Measurements from ENCODE around the gene LRRC49. TPM values are rescaled to one million over a fixed set of nuclear protein-coding genes. Genes with fewer than 3 reads are reported as not detected.
"Not testable (repeated sequence)": the region's sequence is repeated elsewhere in the genome, so short reads cannot be mapped to it uniquely, and the experiment has no call there.

LRRC49 gene
- total RNA-seq, 2 experiments from 2014 or later: not detected

DNA sequence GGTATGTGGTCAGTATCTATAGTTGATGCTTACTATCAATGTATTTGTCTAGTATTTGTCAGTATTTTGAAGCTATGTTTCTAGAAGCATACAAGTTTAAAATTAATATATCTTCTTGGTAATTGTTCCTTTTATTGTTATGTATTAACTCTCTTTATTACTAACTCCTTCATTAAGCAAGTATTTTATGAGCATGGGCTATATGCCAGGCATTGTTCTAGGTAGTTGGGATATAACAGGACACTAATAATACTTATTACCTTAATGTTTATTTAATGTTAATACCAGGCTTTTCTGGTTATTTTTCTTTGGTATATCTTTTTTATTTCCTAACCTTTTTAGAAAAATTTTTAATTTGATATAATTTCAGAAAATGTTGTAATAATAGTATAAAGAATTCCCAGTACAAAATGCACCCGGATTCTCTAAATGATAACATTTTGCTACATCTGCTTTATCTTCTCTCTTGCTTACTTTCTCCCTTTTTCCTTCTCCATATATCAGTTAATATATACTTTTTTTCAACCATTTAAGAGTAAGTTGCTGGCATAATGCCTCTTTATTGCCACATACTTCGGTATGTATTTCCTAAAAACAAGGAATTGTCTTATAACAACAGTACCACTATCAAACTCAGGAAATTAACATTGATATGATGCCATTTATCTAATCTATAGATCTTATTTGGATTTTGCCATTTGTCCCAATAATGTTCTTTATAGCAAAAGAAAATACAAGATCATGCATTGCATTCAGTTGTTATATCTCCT is 30.9 kb downstream of the LRRC49 start:
- Histone ChIP-seq H3K36me3 (ENCODE audit: insufficient read depth, low read length) (no peaks in the 10 kb centered on the region), H3K9me3 (ENCODE audit: low read length) (no peaks in the 10 kb centered on the region), H3K27ac (ENCODE audit: low read depth, low read length, poor library complexity, severe bottlenecking) (no peak overlapping the region), H3K79me2 (ENCODE audit: insufficient read depth, low read depth, low read length) (no peaks in the 10 kb centered on the region), H3K4me2 (ENCODE audit: low read length) (no peak overlapping the region), H3K4me3 (ENCODE audit: low read depth, low read length, poor library complexity, severe bottlenecking) (no peak overlapping the region), H3K9me2 (ENCODE audit: insufficient read depth, low read length) (no peaks in the 10 kb centered on the region), H2AFZ (ENCODE audit: low read length) (no peak overlapping the region), H4K20me1 (ENCODE audit: insufficient read depth, low read length) (no peaks in the 10 kb centered on the region), H3K4me1 (ENCODE audit: insufficient read depth, low read length, poor library complexity, severe bottlenecking) (no peaks in the 10 kb centered on the region)
- ChIA-PET CTCF (ENCODE audit: unreplicated experiment) (no interaction called here), POLR2A (no interaction called here)
- TF ChIP-seq EZH2phosphoT487 (IDR thresholded peaks at IDR 0.05; ENCODE audit: borderline replicate concordance, low read depth, low read length): no peak
- TF ChIP-seq, protein P1, sequence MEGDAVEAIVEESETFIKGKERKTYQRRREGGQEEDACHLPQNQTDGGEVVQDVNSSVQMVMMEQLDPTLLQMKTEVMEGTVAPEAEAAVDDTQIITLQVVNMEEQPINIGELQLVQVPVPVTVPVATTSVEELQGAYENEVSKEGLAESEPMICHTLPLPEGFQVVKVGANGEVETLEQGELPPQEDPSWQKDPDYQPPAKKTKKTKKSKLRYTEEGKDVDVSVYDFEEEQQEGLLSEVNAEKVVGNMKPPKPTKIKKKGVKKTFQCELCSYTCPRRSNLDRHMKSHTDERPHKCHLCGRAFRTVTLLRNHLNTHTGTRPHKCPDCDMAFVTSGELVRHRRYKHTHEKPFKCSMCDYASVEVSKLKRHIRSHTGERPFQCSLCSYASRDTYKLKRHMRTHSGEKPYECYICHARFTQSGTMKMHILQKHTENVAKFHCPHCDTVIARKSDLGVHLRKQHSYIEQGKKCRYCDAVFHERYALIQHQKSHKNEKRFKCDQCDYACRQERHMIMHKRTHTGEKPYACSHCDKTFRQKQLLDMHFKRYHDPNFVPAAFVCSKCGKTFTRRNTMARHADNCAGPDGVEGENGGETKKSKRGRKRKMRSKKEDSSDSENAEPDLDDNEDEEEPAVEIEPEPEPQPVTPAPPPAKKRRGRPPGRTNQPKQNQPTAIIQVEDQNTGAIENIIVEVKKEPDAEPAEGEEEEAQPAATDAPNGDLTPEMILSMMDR (conservative IDR thresholded peaks at IDR 0.05; ENCODE audit: low read length): no peak
- DNase-seq (ENCODE audit: low spot score): no peak
- no TSS peak for BruUV-seq (replicated peaks)
- intact Hi-C loops (cut with micrococcal nuclease; ENCODE audit: unreplicated experiment): no loop called here

DNA sequence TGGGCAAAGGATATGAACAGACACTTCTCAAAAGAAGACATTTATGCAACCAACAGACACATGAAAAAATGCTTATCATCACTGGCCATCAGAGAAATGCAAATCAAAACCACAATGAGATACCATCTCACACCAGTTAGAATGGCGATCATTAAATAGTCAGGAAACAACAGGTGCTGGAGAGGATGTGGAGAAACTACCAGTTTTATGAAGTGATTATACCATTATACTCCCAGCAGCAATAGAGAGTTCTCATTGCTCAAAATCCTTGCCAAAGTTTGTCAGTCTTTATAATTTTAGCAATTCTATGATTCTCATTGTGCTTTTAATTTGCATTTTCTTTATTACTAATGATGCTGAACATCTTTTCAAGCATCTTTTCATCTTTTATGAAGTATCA is 34.3 kb downstream of the LRRC49 start:
- H3K79me2 ChIP-seq (ENCODE audit: insufficient read depth, low read depth, low read length); CTCF ChIA-PET (ENCODE audit: unreplicated experiment); H3K4me2 ChIP-seq (ENCODE audit: low read length); H3K9me2 ChIP-seq (ENCODE audit: insufficient read depth, low read length); H4K20me1 ChIP-seq (ENCODE audit: insufficient read depth, low read length); DNase-seq (ENCODE audit: low spot score); POLR2A ChIA-PET; intact Hi-C loops (cut with micrococcal nuclease; ENCODE audit: unreplicated experiment); H3K4me1 ChIP-seq (ENCODE audit: insufficient read depth, low read length, poor library complexity, severe bottlenecking); BruUV-seq (replicated peaks); H3K27ac ChIP-seq (ENCODE audit: low read depth, low read length, poor library complexity, severe bottlenecking); H2AFZ ChIP-seq (ENCODE audit: low read length); H3K4me3 ChIP-seq (ENCODE audit: low read depth, low read length, poor library complexity, severe bottlenecking); H3K9me3 ChIP-seq (ENCODE audit: low read length); H3K36me3 ChIP-seq (ENCODE audit: insufficient read depth, low read length): not testable (repeated sequence)

DNA sequence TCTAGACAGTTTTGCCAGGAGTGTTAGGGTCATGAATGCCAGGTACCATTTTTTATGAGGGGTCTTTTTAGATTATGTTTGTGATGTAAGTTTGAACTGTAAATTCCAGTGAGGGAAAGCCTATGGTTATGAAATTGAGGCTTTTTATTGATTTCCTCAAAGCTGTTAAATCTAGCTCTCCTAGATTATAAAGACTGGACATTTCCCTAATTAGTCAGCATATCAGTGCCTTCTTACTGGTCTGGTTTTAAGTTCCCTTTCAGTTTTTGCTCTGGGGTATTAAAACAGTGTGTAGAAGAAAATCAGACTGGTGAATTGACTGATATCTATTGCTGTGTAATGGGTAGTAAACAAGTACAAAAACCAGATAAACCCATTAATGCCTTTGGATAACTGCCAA is 39.2 kb downstream of the LRRC49 start:
- POLR2A ChIA-PET: no interaction called here
- Histone ChIP-seq H3K4me1 (ENCODE audit: insufficient read depth, low read length, poor library complexity, severe bottlenecking) (no peaks in the 10 kb centered on the region), H4K20me1 (ENCODE audit: insufficient read depth, low read length) (no peaks in the 10 kb centered on the region), H3K9me2 (ENCODE audit: insufficient read depth, low read length) (no peaks in the 10 kb centered on the region), H3K27ac (ENCODE audit: low read depth, low read length, poor library complexity, severe bottlenecking) (no peak overlapping the region), H3K9me3 (ENCODE audit: low read length) (no peaks in the 10 kb centered on the region), H3K79me2 (ENCODE audit: insufficient read depth, low read depth, low read length) (no peaks in the 10 kb centered on the region), H3K4me3 (ENCODE audit: low read depth, low read length, poor library complexity, severe bottlenecking) (no peak overlapping the region), H3K4me2 (ENCODE audit: low read length) (no peak overlapping the region), H2AFZ (ENCODE audit: low read length) (no peak overlapping the region), H3K36me3 (ENCODE audit: insufficient read depth, low read length) (no peaks in the 10 kb centered on the region)
- BruUV-seq (replicated peaks): no TSS peak
- intact Hi-C loops (cut with micrococcal nuclease; ENCODE audit: unreplicated experiment): no loop called here
- no peak for DNase-seq (ENCODE audit: low spot score)
- CTCF ChIA-PET (ENCODE audit: unreplicated experiment): no interaction called here
- no peak for TF ChIP-seq EZH2phosphoT487 (IDR thresholded peaks at IDR 0.05; ENCODE audit: borderline replicate concordance, low read depth, low read length)
- TF ChIP-seq, protein P1 (conservative IDR thresholded peaks at IDR 0.05; ENCODE audit: low read length): no peak
